ENCODE data around the gene FHAD1.

Gene FHAD1

GRCh38 chr1:15246960-15247614 lies at the start of gene FHAD1:
FHAD1 (plus strand) TSS chr1:15247223; CDS start chr1:15251785, 4,562 bp downstream.
- peak within 1 kb of the TSS; percentile 37 for H3K4me3 ChIP-seq (ENCODE audit: low read depth, low read length)
- TF ChIP-seq CTCF (IDR thresholded peaks at IDR 0.05; ENCODE audit: low read depth, low read length), result no peak
- in situ Hi-C loops (cut with HindIII; ENCODE audit: low sequenced_read_pairs), result no loop called here
- DNase-seq (ENCODE audit: low read depth, low spot score), result peak; percentile 68

DNA sequence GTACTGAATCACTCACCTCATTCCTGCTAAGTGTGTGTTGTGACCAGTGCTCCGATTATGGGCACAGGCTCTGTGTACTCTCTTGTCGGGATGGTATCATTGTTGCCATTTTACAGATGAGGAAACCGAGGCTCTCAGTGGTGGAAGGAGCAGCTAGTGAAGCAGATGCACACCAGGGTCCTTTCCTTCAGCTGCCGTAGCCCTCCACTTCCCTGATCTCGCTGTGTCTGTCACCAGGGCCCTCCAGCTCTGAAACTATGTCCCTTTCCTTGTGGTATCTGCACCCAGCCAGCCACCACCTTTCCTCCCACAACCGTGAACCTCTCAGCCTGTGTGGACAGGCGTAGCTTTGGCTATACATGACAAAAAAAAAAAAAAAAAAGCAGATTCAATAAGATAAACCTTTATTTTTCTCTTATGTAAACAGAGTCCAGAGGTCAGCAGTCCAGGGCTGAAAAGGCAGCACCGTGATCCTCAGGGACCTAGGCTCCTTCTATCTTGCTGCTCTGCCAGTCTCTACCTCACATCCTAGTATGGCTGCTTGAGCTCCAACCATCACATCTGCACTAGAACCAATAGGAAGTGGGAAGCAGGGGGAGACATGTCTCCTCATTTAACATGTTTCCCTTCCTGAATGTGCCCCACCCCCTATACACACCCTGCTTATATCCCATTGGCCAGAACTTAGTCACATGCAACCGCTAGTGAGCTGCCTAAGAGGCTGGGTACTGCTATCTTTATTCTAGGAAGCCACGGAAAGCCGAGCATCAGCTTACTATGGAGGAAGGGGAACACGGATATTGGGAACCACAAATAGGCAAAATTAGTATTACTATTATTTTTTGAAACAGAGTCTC lies 49.2 kb upstream of the FHAD1 start:
- in situ Hi-C loops (cut with HindIII; ENCODE audit: low sequenced_read_pairs), result no loop called here
- no peak for TF ChIP-seq CTCF (IDR thresholded peaks at IDR 0.05; ENCODE audit: low read depth, low read length)
- DNase-seq (ENCODE audit: low read depth, low spot score), result no peak
- no peak overlapping the region for H3K4me3 ChIP-seq (ENCODE audit: low read depth, low read length)

DNA sequence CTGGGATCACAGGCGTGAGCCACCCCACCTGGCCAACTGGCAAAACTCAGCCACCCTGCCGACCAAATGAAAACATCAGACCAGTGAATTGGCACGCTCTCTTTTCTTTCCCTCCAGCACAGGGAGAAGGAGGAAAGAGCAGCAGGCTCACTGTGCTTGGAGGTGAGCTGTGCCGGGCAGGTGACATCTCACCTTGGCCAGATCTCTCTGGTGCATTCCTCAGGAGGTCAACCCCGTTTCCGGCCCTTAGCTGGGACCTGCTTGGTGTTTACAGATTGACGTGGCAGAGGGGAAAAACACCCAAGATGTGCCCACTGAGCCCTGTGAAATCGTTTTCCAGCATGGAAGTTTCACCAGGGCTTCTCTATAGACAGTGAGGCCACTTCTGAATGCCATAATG lies 48.3 kb upstream of the FHAD1 start:
- TF ChIP-seq CTCF (IDR thresholded peaks at IDR 0.05; ENCODE audit: low read depth, low read length), result no peak
- in situ Hi-C loops (cut with HindIII; ENCODE audit: low sequenced_read_pairs), result no loop called here
- DNase-seq (ENCODE audit: low read depth, low spot score), result no peak
- no peak overlapping the region for H3K4me3 ChIP-seq (ENCODE audit: low read depth, low read length)

- in situ Hi-C loops (cut with HindIII; ENCODE audit: low sequenced_read_pairs), result no loop called here
- H3K4me3 ChIP-seq (ENCODE audit: low read depth, low read length), result no peak overlapping the region
- no peak for DNase-seq (ENCODE audit: low read depth, low spot score)
- TF ChIP-seq CTCF (IDR thresholded peaks at IDR 0.05; ENCODE audit: low read depth, low read length), result no peak
These were observed 45.8 kb upstream of the FHAD1 start for GRCh38 chr1:15201221-15201620.

- in situ Hi-C loops (cut with HindIII; ENCODE audit: low sequenced_read_pairs), result no loop called here
- DNase-seq (ENCODE audit: low read depth, low spot score), result no peak
- no peak overlapping the region for H3K4me3 ChIP-seq (ENCODE audit: low read depth, low read length)
- no peak for TF ChIP-seq CTCF (IDR thresholded peaks at IDR 0.05; ENCODE audit: low read depth, low read length)
These were observed 45.0 kb upstream of the FHAD1 start for GRCh38 chr1:15201849-15202551.

DNA sequence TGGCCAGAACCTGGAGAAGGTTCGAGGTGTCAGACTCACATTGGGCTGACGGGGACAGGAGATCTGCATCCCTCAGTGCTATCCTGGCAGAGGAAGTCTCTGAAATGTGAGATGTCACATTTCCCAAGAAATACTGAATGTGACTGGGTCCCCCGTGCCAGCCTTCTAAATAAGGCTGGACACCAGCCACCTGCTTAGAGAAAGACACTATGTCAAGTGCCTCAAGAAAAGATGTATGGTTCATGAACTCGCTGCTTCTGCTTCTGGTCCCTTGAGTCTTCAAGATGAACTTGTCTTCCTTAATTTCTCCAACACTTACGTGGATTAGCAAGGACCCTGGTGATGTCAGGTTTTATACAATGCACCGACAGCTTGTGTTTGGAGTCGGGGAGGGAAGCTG lies 42.1 kb upstream of the FHAD1 start:
- in situ Hi-C loops (cut with HindIII; ENCODE audit: low sequenced_read_pairs), result no loop called here
- no peak for TF ChIP-seq CTCF (IDR thresholded peaks at IDR 0.05; ENCODE audit: low read depth, low read length)
- H3K4me3 ChIP-seq (ENCODE audit: low read depth, low read length), result no peak overlapping the region
- no peak for DNase-seq (ENCODE audit: low read depth, low spot score)
